Ishikawa (cell line): ENCODE measurements around the gene RSBN1L.

Experiments used
- CEBPB ChIP-seq: IDR thresholded peaks from 2 replicates; pipeline ENCODE4 v1.6.1; 2012
- EGR1 ChIP-seq: IDR thresholded peaks from 2 replicates; pipeline ENCODE4 v1.6.1; 2012
- FOXM1 ChIP-seq: IDR thresholded peaks from 2 replicates; pipeline ENCODE4 v1.6.1; 2012; ENCODE audit warnings: low read depth, borderline replicate concordance
- NFIC ChIP-seq: IDR thresholded peaks from 2 replicates; pipeline ENCODE4 v1.6.1; 2012
- RAD21 ChIP-seq: IDR thresholded peaks from 2 replicates; pipeline ENCODE4 v1.6.1; 2012; ENCODE audit warnings: low read depth
- TAF1 ChIP-seq: IDR thresholded peaks from 2 replicates; pipeline ENCODE4 v1.6.1; 2012; ENCODE audit warnings: low read depth, mild to moderate bottlenecking
- TCF12 ChIP-seq: IDR thresholded peaks from 2 replicates; pipeline ENCODE4 v1.6.1; 2012; ENCODE audit warnings: low read depth
- TEAD4 ChIP-seq: IDR thresholded peaks from 2 replicates; pipeline ENCODE4 v1.6.1; 2012
- YY1 ChIP-seq: IDR thresholded peaks from 2 replicates; pipeline ENCODE4 v1.6.1; 2012; ENCODE audit warnings: low read depth
- ZBTB7A ChIP-seq: IDR thresholded peaks from 2 replicates; pipeline ENCODE4 v1.6.1; 2012; ENCODE audit warnings: low read depth
- TF ChIP-seq, protein P1 (sequence below): IDR thresholded peaks from 2 replicates; pipeline ENCODE4 v1.6.1; 2012; ENCODE audit warnings: low read depth, mild to moderate bottlenecking

DNA sequence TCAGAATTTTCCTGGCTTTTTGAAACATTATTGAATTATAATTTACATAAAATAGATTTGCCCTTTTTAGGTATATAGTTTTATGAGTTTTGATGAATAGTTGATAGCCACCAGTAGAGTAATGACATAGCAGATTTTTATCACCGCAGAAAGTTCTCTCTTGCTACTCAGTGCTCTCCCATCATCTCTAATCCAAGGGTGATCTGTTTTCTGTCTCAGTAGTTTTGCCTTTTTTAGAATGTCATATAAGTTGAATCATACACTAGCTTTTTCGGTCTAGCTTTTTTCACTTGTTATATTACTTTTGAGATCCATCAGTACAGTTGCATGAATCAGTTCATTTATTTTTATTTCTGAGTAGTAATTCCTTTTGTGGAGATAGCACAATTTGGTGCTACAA is 17.9 kb downstream of the RSBN1L start:
- TF ChIP-seq FOXM1 (no peak), TEAD4 (no peak), TAF1 (no peak), ZBTB7A (no peak), CEBPB (no peak), EGR1 (no peak), YY1 (no peak), NFIC (no peak), RAD21 (no peak), TCF12 (no peak)
- TF ChIP-seq, protein P1, sequence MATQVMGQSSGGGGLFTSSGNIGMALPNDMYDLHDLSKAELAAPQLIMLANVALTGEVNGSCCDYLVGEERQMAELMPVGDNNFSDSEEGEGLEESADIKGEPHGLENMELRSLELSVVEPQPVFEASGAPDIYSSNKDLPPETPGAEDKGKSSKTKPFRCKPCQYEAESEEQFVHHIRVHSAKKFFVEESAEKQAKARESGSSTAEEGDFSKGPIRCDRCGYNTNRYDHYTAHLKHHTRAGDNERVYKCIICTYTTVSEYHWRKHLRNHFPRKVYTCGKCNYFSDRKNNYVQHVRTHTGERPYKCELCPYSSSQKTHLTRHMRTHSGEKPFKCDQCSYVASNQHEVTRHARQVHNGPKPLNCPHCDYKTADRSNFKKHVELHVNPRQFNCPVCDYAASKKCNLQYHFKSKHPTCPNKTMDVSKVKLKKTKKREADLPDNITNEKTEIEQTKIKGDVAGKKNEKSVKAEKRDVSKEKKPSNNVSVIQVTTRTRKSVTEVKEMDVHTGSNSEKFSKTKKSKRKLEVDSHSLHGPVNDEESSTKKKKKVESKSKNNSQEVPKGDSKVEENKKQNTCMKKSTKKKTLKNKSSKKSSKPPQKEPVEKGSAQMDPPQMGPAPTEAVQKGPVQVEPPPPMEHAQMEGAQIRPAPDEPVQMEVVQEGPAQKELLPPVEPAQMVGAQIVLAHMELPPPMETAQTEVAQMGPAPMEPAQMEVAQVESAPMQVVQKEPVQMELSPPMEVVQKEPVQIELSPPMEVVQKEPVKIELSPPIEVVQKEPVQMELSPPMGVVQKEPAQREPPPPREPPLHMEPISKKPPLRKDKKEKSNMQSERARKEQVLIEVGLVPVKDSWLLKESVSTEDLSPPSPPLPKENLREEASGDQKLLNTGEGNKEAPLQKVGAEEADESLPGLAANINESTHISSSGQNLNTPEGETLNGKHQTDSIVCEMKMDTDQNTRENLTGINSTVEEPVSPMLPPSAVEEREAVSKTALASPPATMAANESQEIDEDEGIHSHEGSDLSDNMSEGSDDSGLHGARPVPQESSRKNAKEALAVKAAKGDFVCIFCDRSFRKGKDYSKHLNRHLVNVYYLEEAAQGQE, result no peak
